ENCODE results near the gene RPL32.

Gene RPL32

DNA sequence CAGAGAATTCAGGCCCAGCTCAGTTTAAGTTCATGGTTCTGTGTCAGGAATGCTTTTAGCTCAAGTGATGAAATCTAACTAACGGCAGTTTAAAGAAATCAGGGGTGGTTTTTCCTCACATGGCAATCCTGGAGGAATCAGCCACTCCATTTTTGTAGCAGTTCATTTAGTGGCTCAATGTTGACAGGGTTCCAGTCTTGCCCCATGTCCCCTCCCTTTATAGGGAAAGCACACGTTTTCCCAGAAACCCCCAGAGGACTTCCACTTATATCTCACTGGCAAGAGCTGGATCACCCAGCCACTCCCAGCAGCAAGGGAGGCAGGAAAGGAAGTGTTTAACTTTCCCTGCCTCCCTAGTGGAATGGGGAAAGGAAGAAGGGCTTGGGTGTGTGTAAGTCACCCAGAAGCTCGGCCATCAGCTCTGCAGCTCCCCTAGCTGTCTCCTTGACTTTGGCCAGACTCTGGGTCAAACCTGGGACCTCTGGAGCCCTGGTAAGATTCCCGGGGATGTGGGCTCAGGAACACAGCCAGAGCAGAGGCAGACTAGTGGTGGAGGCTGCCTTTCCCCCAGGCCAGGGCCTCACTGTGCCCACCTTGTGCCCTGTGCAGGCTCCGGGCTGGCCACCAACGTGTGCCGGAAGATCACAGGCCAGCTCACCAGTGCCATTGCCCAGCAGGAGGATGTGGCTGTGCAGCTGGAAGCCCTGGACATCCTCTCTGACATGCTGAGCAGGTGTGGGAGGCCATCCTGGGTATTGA lies 33.6 kb downstream of the RPL32 start:
- DNase-seq: no peak
- no peak overlapping the region for H3K4me3 ChIP-seq (ENCODE audit: low read depth, low read length)
- TF ChIP-seq, protein P1, sequence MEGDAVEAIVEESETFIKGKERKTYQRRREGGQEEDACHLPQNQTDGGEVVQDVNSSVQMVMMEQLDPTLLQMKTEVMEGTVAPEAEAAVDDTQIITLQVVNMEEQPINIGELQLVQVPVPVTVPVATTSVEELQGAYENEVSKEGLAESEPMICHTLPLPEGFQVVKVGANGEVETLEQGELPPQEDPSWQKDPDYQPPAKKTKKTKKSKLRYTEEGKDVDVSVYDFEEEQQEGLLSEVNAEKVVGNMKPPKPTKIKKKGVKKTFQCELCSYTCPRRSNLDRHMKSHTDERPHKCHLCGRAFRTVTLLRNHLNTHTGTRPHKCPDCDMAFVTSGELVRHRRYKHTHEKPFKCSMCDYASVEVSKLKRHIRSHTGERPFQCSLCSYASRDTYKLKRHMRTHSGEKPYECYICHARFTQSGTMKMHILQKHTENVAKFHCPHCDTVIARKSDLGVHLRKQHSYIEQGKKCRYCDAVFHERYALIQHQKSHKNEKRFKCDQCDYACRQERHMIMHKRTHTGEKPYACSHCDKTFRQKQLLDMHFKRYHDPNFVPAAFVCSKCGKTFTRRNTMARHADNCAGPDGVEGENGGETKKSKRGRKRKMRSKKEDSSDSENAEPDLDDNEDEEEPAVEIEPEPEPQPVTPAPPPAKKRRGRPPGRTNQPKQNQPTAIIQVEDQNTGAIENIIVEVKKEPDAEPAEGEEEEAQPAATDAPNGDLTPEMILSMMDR (IDR thresholded peaks at IDR 0.05; ENCODE audit: low read depth, low read length, missing control alignments): no peak
- H3K27me3 ChIP-seq (replicated peaks): no peaks in the 10 kb centered on the region
- in situ Hi-C loops (cut with HindIII; ENCODE audit: low pct_ligation_motif_present, low sequenced_read_pairs): no loop called here
- H3K27ac ChIP-seq: no peak overlapping the region
- H3K36me3 ChIP-seq (replicated peaks): no peaks in the 10 kb centered on the region

DNA sequence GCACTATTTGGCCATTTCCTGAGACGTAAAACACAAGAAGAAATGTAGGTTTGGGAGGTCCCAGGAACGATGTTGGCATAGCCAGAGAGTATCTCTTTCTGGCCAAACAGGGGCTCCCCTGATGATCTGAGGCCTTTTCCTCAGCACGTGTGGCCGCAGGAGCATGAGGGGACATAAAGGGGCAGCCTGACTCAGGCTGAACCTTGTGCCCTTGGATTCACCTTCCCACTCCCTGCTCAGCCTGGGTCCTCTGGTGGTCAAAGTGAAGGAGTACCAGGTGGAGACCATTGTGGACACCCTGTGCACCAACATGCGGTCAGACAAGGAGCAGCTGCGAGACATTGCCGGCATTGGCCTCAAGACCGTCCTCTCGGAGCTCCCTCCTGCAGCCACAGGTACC lies 34.3 kb downstream of the RPL32 start:
- no peak for DNase-seq
- no peak overlapping the region for H3K4me3 ChIP-seq (ENCODE audit: low read depth, low read length)
- in situ Hi-C loops (cut with HindIII; ENCODE audit: low pct_ligation_motif_present, low sequenced_read_pairs): no loop called here
- TF ChIP-seq, protein P1 (IDR thresholded peaks at IDR 0.05; ENCODE audit: low read depth, low read length, missing control alignments): peak; percentile 31
- H3K36me3 ChIP-seq (replicated peaks): no peaks in the 10 kb centered on the region
- H3K27me3 ChIP-seq (replicated peaks): no peaks in the 10 kb centered on the region
- H3K27ac ChIP-seq: no peak overlapping the region

DNA sequence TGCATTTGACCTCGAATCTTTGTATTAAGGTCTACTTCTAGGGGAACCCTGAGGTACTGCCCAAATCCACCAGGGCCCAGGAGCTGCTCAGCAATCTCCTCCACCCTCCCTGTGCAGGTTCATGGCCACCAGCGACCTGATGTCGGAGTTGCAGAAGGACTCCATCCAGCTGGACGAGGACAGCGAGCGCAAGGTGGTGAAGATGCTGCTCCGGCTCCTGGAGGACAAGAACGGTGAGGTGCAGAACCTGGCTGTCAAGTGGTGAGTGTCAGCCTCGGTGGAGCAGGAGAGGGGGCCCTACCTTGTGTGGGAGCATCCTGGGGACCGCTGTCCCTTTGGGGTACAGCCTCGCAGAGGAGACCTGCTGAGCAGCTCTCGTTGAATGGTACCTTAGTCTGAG lies 38.0 kb downstream of the RPL32 start:
- Histone ChIP-seq H3K36me3 (replicated peaks) (no peaks in the 10 kb centered on the region), H3K27me3 (replicated peaks) (no peaks in the 10 kb centered on the region), H3K27ac (no peak overlapping the region), H3K4me3 (ENCODE audit: low read depth, low read length) (no peak overlapping the region)
- TF ChIP-seq, protein P1 (IDR thresholded peaks at IDR 0.05; ENCODE audit: low read depth, low read length, missing control alignments): no peak
- in situ Hi-C loops (cut with HindIII; ENCODE audit: low pct_ligation_motif_present, low sequenced_read_pairs): no loop called here
- DNase-seq: no peak

- H3K4me3 ChIP-seq (ENCODE audit: low read depth, low read length): no peak overlapping the region
- H3K36me3 ChIP-seq (replicated peaks): no peaks in the 10 kb centered on the region
- no peak overlapping the region for H3K27ac ChIP-seq
- TF ChIP-seq, protein P1 (IDR thresholded peaks at IDR 0.05; ENCODE audit: low read depth, low read length, missing control alignments): peak; percentile 5
- in situ Hi-C loops (cut with HindIII; ENCODE audit: low pct_ligation_motif_present, low sequenced_read_pairs): no loop called here
- no peak for DNase-seq
- no peaks in the 10 kb centered on the region for H3K27me3 ChIP-seq (replicated peaks)
Observed at GRCh38 chr3:12799525-12800440, 41.6 kb downstream of the RPL32 start.

DNA sequence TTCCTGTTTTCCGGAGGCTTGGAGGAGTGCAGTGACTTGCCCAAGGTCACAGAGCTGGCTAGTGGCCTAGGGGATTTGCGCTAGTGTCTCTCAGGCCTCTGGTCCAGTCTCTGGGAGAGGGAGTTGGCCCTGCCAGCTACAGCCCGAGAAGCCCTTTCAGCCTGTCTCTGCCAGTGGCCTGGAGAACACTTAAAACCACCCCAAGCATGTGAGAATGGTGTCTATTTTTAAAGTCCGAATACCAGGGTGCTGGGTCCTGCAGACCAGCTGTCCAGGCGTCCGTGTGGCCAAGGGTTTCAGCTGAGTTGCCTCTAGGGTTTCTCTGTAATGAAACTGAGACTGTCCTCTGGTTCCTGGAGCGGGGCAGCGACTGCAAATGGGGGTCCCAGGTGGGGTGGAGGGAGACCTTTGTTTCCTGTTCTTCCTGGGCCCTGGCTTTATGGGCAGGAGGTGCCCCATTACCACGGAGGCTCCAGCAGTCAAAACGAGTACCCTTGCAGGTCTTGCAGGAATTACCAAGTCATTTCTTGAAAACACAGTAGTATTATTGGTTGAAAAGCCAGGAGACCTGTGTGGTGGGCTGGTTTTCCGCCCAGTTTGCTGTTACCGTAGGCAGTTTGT lies 42.7 kb downstream of the RPL32 start:
- H3K27me3 ChIP-seq (replicated peaks): no peaks in the 10 kb centered on the region
- no peaks in the 10 kb centered on the region for H3K36me3 ChIP-seq (replicated peaks)
- no peak for DNase-seq
- H3K4me3 ChIP-seq (ENCODE audit: low read depth, low read length): no peak overlapping the region
- in situ Hi-C loops (cut with HindIII; ENCODE audit: low pct_ligation_motif_present, low sequenced_read_pairs): no loop called here
- TF ChIP-seq, protein P1 (IDR thresholded peaks at IDR 0.05; ENCODE audit: low read depth, low read length, missing control alignments): no peak
- H3K27ac ChIP-seq: no peak overlapping the region
